Body of pancreas (tissue), 4 donors: ENCODE results near the gene ADAMTS3.

Experiments used
- CTCF ChIP-seq, 7 experiments: fragments of 450-650 bp in 4 of 7; fragments of 200-600 bp in 3 of 7; sonication (generic) in 3 of 7; IDR thresholded peaks; one replicate each; pipeline ENCODE4 v1.5.1; 2016 to 2019; ENCODE audit warnings: antibody characterized with exemption in 7 of 7
- POLR2A ChIP-seq, 3 donors: fragments of 450-650 bp; IDR thresholded peaks; one replicate each; pipeline ENCODE4 v1.6.1; 2016; ENCODE audit warnings: antibody characterized with exemption in 3 of 3, mild to moderate bottlenecking in 2 of 3

- no peak for TF ChIP-seq CTCF (IDR thresholded peaks at IDR 0.05)
- no peak for TF ChIP-seq POLR2A (IDR thresholded peaks at IDR 0.05)
These were observed 22.8 kb upstream of the ADAMTS3 start for GRCh38 chr4:72591547-72592454.
